HepG2 (cell line): ENCODE measurements around the gene ALG8. TPM values are rescaled to one million over a fixed set of nuclear protein-coding genes. Genes with fewer than 3 reads are reported as not detected.

Source experiments
- ATF1 ChIP-seq: IDR thresholded peaks from 2 replicates; pipeline ENCODE4 v1.6.1; 2016; ENCODE audit warnings: mild to moderate bottlenecking, control low read depth
- DMAP1 ChIP-seq: IDR thresholded peaks from 2 replicates; pipeline ENCODE4 v1.6.1; 2016
- HDAC1 ChIP-seq: sonication (generic); formaldehyde crosslinking; IDR thresholded peaks from 2 replicates; pipeline ENCODE4 v1.5.1; 2020; ENCODE audit warnings: mild to moderate bottlenecking, missing genetic modification reagents
- HNRNPK ChIP-seq: fragments of 200-400 bp; formaldehyde crosslinking; IDR thresholded peaks from 2 replicates; pipeline ENCODE4 v1.6.1; 2018; ENCODE audit warnings: low read length, low read depth, moderate library complexity, mild to moderate bottlenecking; ENCODE audit not compliant: poor library complexity, severe bottlenecking
- HNRNPLL ChIP-seq: fragments of 200-400 bp; formaldehyde crosslinking; IDR thresholded peaks from 2 replicates; pipeline ENCODE4 v1.6.1; 2017; ENCODE audit warnings: mild to moderate bottlenecking, low read depth, low read length; ENCODE audit not compliant: poor library complexity, severe bottlenecking
- ISL2 ChIP-seq: sonication (generic); formaldehyde crosslinking; IDR thresholded peaks from 2 replicates; pipeline ENCODE4 v1.5.0; 2020; ENCODE audit warnings: missing genetic modification reagents
- JUNB ChIP-seq: sonication (generic); formaldehyde crosslinking; IDR thresholded peaks from 2 replicates; pipeline ENCODE4 v1.8.0; 2022; ENCODE audit warnings: missing genetic modification reagents, mild to moderate bottlenecking, borderline replicate concordance
- NFE2L2 ChIP-seq: fragments of 150-350 bp; IDR thresholded peaks from 2 replicates; pipeline ENCODE4 v1.6.1; 2014; ENCODE audit warnings: low read length
- PAWR ChIP-seq: sonication (generic); formaldehyde crosslinking; IDR thresholded peaks from 2 replicates; pipeline ENCODE4 v1.4.0; 2020; ENCODE audit warnings: missing genetic modification reagents, mild to moderate bottlenecking, borderline replicate concordance
- RARA ChIP-seq: IDR thresholded peaks from 2 replicates; pipeline ENCODE4 v1.6.1; 2016; ENCODE audit warnings: missing genetic modification reagents, missing compliant biosample characterization
- U2AF2 ChIP-seq: fragments of 200-400 bp; formaldehyde crosslinking; IDR thresholded peaks from 2 replicates; pipeline ENCODE4 v1.6.1; 2017; ENCODE audit warnings: low read depth, mild to moderate bottlenecking, low read length
- ZNF563 ChIP-seq: sonication (generic); formaldehyde crosslinking; IDR thresholded peaks from 2 replicates; pipeline ENCODE4 v1.8.0; 2022; ENCODE audit warnings: mild to moderate bottlenecking, moderate library complexity, missing genetic modification reagents
- polyA plus RNA-seq, 8 experiments: library from polyadenylated mRNA; depleted of rRNA in 3 of 8; stranded (reverse) in 7 of 8; unstranded in 1 of 8; fragments of >200 nt; fragmentation: Illumina TruSeq in 4 of 8; extraction: Trizol in 4 of 8; gene quantifications; 2 replicates each; pipeline versions ENCODE4 v1.2.1 to v1.2.3, GENCODE V29; 2011 to 2016; ENCODE audit warnings: low read depth in 4 of 8, missing spikeins in 1 of 8, mixed read lengths in 1 of 8; ENCODE audit not compliant: insufficient read depth in 1 of 8
- total RNA-seq, 5 experiments: library from RNA; depleted of rRNA; stranded (reverse); fragments of >200 nt; fragmentation: Illumina TruSeq; extraction: Trizol; gene quantifications; 2 replicates each; pipeline ENCODE4 v1.2.3, GENCODE V29; 2016; ENCODE audit warnings: low read depth in 1 of 5
- TF ChIP-seq, protein P1 (sequence below): sonication (generic); formaldehyde crosslinking; IDR thresholded peaks from 2 replicates; pipeline ENCODE4 v1.8.0; 2022; ENCODE audit warnings: missing genetic modification reagents, mild to moderate bottlenecking, moderate library complexity, borderline replicate concordance
- TF ChIP-seq, protein P2 (sequence below): IDR thresholded peaks from 2 replicates; pipeline ENCODE4 v1.6.1; 2016; ENCODE audit warnings: low read depth, control low read depth
- TF ChIP-seq, protein P3 (sequence below): sonication (generic); formaldehyde crosslinking; conservative IDR thresholded peaks from 2 replicates; pipeline ENCODE4 v1.8.0; 2022; ENCODE audit warnings: mild to moderate bottlenecking, moderate library complexity, missing genetic modification reagents
- TF ChIP-seq, protein P4 (sequence below): sonication (generic); formaldehyde crosslinking; IDR thresholded peaks from 2 replicates; pipeline ENCODE4 v1.5.0; 2020; ENCODE audit warnings: missing genetic modification reagents, mild to moderate bottlenecking, borderline replicate concordance
- TF ChIP-seq, protein P5 (sequence below): IDR thresholded peaks from 2 replicates; pipeline ENCODE4 v1.6.1; 2018; ENCODE audit warnings: missing genetic modification reagents
- TF ChIP-seq, protein P6 (sequence below): sonication (generic); formaldehyde crosslinking; IDR thresholded peaks from 2 replicates; pipeline ENCODE4 v1.5.0; 2020; ENCODE audit warnings: mild to moderate bottlenecking, missing genetic modification reagents

ALG8 gene
- total and polyA plus RNA-seq, 2 of the 13 experiments (the other 11 are each of a cell fraction or from before 2014, with no cell fraction given), result 75.8 to 88.0 TPM

DNA sequence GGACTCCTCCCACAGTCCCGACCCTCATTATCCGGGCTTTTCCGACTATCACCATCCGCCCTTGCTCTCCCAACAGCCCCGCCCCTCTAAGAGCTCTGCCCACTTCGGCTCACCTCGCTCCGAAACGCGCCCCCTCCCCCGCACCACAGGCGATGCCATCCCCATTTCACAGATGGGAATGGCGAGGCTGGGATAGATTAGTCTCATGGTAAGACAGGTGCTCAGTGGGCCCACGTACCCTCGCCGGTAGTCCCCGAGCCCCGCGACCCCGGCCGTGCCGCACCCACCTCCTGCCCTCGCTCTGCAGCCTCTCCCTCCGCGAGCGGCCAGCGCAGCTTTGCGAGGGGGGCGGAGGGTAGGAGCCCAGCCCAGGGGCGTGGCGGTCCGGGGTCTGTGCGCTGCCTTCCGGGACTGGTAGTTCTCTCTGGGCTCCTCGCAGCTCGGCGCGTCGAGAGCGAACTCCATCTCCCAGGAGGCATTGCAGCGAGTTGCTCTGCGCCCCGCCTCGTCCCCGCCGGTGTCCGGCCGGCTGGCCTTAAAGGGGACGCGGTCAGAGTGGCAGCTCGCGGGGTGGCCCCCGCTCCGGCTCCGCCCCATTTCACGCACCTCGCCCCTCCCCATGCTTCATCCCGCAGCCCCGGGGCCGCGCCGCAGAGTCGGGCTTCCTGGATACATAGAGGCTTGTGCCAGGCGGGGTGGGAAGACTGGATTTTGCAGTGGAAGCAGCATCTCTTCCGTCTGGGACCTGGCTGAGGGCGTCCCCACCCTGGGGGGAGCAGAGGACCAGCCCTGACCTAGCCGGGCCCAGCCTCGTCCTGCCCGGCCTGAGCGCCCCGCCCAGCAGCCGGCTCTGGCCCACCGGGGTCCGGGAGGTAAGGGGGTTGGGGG, 49.1 kb upstream of the ALG8 start, which contains the start of the genes KCTD21 and USP35 (continued):
- peak; percentile 49; the same call in 1 of the 2 replicates for TF ChIP-seq JUNB
- TF ChIP-seq HDAC1 (CRISPR knock-in tag), result peak; percentile 96
- TF ChIP-seq NFE2L2, result no peak
- TF ChIP-seq DMAP1 (CRISPR knock-in tag), result peak; percentile 79; the same call in 1 of the 2 replicates
- TF ChIP-seq PAWR, result 0 out of 2 replicates have a peak, but pooled peaks have one; percentile 65
- 0 out of 2 replicates have a peak, but pooled peaks have one; percentile 4 for TF ChIP-seq RARA (CRISPR knock-in tag)
- TF ChIP-seq, protein P1, sequence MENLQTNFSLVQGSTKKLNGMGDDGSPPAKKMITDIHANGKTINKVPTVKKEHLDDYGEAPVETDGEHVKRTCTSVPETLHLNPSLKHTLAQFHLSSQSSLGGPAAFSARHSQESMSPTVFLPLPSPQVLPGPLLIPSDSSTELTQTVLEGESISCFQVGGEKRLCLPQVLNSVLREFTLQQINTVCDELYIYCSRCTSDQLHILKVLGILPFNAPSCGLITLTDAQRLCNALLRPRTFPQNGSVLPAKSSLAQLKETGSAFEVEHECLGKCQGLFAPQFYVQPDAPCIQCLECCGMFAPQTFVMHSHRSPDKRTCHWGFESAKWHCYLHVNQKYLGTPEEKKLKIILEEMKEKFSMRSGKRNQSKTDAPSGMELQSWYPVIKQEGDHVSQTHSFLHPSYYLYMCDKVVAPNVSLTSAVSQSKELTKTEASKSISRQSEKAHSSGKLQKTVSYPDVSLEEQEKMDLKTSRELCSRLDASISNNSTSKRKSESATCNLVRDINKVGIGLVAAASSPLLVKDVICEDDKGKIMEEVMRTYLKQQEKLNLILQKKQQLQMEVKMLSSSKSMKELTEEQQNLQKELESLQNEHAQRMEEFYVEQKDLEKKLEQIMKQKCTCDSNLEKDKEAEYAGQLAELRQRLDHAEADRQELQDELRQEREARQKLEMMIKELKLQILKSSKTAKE, result peak; percentile 30; the same call in 1 of the 2 replicates
- TF ChIP-seq, protein P2, sequence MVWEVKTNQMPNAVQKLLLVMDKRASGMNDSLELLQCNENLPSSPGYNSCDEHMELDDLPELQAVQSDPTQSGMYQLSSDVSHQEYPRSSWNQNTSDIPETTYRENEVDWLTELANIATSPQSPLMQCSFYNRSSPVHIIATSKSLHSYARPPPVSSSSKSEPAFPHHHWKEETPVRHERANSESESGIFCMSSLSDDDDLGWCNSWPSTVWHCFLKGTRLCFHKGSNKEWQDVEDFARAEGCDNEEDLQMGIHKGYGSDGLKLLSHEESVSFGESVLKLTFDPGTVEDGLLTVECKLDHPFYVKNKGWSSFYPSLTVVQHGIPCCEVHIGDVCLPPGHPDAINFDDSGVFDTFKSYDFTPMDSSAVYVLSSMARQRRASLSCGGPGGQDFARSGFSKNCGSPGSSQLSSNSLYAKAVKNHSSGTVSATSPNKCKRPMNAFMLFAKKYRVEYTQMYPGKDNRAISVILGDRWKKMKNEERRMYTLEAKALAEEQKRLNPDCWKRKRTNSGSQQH (CRISPR knock-in tag), result no peak
- TF ChIP-seq ATF1 (CRISPR knock-in tag), result no peak
- 0 out of 2 replicates have a peak, but pooled peaks have one; percentile 44 for TF ChIP-seq ZNF563 (CRISPR knock-in tag)
- TF ChIP-seq, protein P3, sequence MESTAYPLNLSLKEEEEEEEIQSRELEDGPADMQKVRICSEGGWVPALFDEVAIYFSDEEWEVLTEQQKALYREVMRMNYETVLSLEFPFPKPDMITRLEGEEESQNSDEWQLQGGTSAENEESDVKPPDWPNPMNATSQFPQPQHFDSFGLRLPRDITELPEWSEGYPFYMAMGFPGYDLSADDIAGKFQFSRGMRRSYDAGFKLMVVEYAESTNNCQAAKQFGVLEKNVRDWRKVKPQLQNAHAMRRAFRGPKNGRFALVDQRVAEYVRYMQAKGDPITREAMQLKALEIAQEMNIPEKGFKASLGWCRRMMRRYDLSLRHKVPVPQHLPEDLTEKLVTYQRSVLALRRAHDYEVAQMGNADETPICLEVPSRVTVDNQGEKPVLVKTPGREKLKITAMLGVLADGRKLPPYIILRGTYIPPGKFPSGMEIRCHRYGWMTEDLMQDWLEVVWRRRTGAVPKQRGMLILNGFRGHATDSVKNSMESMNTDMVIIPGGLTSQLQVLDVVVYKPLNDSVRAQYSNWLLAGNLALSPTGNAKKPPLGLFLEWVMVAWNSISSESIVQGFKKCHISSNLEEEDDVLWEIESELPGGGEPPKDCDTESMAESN (CRISPR knock-in tag), result peak; percentile 63; the same call in 1 of the 2 replicates
- TF ChIP-seq, protein P4, sequence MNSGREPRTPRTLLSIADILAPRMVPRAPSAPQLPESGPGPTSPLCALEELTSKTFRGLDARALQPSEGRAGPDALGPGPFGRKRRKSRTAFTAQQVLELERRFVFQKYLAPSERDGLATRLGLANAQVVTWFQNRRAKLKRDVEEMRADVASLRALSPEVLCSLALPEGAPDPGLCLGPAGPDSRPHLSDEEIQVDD (CRISPR knock-in tag), result 0 out of 2 replicates have a peak, but pooled peaks have one; percentile 19
- TF ChIP-seq HNRNPK, result peak; percentile 79
- TF ChIP-seq, protein P5, sequence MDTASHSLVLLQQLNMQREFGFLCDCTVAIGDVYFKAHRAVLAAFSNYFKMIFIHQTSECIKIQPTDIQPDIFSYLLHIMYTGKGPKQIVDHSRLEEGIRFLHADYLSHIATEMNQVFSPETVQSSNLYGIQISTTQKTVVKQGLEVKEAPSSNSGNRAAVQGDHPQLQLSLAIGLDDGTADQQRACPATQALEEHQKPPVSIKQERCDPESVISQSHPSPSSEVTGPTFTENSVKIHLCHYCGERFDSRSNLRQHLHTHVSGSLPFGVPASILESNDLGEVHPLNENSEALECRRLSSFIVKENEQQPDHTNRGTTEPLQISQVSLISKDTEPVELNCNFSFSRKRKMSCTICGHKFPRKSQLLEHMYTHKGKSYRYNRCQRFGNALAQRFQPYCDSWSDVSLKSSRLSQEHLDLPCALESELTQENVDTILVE (CRISPR knock-in tag), result peak; percentile 54; the same call in 1 of the 2 replicates
- peak; percentile 90 for TF ChIP-seq HNRNPLL
- TF ChIP-seq, protein P6, sequence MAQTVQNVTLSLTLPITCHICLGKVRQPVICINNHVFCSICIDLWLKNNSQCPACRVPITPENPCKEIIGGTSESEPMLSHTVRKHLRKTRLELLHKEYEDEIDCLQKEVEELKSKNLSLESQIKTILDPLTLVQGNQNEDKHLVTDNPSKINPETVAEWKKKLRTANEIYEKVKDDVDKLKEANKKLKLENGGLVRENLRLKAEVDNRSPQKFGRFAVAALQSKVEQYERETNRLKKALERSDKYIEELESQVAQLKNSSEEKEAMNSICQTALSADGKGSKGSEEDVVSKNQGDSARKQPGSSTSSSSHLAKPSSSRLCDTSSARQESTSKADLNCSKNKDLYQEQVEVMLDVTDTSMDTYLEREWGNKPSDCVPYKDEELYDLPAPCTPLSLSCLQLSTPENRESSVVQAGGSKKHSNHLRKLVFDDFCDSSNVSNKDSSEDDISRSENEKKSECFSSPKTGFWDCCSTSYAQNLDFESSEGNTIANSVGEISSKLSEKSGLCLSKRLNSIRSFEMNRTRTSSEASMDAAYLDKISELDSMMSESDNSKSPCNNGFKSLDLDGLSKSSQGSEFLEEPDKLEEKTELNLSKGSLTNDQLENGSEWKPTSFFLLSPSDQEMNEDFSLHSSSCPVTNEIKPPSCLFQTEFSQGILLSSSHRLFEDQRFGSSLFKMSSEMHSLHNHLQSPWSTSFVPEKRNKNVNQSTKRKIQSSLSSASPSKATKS (CRISPR knock-in tag), result 0 out of 2 replicates have a peak, but pooled peaks have one; percentile 84
- TF ChIP-seq U2AF2, result 0 out of 2 replicates have a peak, but pooled peaks have one; percentile 36
- TF ChIP-seq ISL2 (CRISPR knock-in tag), result peak; percentile 42
